SU-DHL-6 (cell line): ENCODE data around the gene MAL.

Experiments
- CTCF ChIP-seq: fragments of 200-600 bp; sonication (generic); IDR thresholded peaks from one replicate; pipeline ENCODE4 v1.5.1; 2017; ENCODE audit warnings: antibody characterized with exemption, mild to moderate bottlenecking, low read length, moderate library complexity; ENCODE audit not compliant: insufficient read depth, poor library complexity, severe bottlenecking
- EZH2phosphoT487 ChIP-seq: fragments of 200-600 bp; sonication (generic), shearing (Covaris generic); conservative IDR thresholded peaks from 2 replicates; pipeline ENCODE4 v1.6.1; 2018; ENCODE audit warnings: mild to moderate bottlenecking, antibody characterized with exemption, low read length, moderate library complexity, mixed read lengths

DNA sequence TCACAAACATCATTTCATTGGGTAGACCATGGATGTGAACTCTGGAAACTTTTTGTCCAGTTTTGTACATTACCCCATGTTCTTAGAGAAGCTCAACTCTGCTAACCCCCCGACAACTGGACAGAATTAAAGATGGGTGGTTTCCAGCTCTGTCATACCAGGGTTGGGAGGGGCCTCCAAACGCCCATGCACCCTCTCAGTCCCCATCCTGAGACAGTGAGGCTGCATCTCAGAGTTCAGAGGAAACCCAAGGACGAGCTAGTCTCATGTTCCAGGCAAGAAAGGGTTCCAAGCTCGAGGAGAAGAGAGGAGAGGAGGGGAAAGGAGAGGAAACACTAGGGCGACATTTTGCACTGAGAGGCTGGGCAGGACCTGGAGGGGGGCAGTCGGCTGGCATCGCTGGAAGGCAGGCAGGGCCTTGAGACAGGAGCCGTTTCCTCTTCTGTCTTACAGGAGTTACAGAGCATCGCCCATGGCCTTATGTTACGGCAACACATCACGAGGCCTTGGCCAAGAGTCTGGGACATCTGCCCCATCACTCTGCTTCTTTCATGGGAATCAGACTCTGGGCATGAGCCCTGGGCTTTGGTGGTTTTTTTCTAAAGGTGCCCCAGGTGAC, 16.4 kb downstream of the MAL start:
- no peak for TF ChIP-seq CTCF
- no peak for TF ChIP-seq EZH2phosphoT487
